Gastroesophageal sphincter (tissue), 4 donors: Measurements from ENCODE around the gene ALDH16A1. TPM values are rescaled to one million over a fixed set of nuclear protein-coding genes. Genes with fewer than 3 reads are reported as not detected.

Experiments used
- ATAC-seq: fragments of 150-250 bp; one replicate; pipeline ENCODE4 v1.9.1; 2016; ENCODE audit warnings: mild to moderate bottlenecking, moderate library complexity
- H3K27ac ChIP-seq, 4 donors: fragments of 200-600 bp; sonication (generic) in 3 of 4; 1 replicate in 3 of 4; 2 replicates in 1 of 4; pipeline ENCODE4 v1.5.1; 2016 to 2019
- H3K27me3 ChIP-seq: fragments of 200-600 bp; sonication (generic); one replicate; pipeline ENCODE4 v1.5.1; 2019
- H3K36me3 ChIP-seq, 2 donors: fragments of 200-600 bp; sonication (generic); one replicate each; pipeline ENCODE4 v1.5.1; 2019; ENCODE audit warnings: control low read depth in 1 of 2
- H3K4me1 ChIP-seq, 3 donors: fragments of 200-600 bp; sonication (generic); 1 replicate in 2 of 3; 2 replicates in 1 of 3; pipeline ENCODE4 v1.5.1; 2016 to 2019; ENCODE audit warnings: control low read depth in 2 of 3
- H3K4me3 ChIP-seq, 2 donors: fragments of 200-600 bp; sonication (generic); one replicate each; pipeline ENCODE4 v1.5.1; 2019; ENCODE audit warnings: mild to moderate bottlenecking in 1 of 2, moderate library complexity in 1 of 2
- H3K9me3 ChIP-seq, 3 donors: fragments of 200-600 bp; sonication (generic); one replicate each; pipeline ENCODE4 v1.5.1; 2017 to 2019; ENCODE audit warnings: control low read depth in 2 of 3
- EP300 ChIP-seq: sonication (generic); formaldehyde crosslinking; IDR thresholded peaks from one replicate; pipeline ENCODE4 v1.6.1; 2017; ENCODE audit warnings: antibody characterized with exemption, mild to moderate bottlenecking
- POLR2A ChIP-seq, 2 donors: fragments of 450-650 bp; IDR thresholded peaks; one replicate each; pipeline ENCODE4 v1.6.1; 2017; ENCODE audit warnings: antibody characterized with exemption in 2 of 2, mild to moderate bottlenecking in 2 of 2, moderate library complexity in 1 of 2
- POLR2AphosphoS5 ChIP-seq: sonication (generic); formaldehyde crosslinking; IDR thresholded peaks from one replicate; pipeline ENCODE4 v1.6.1; 2017; ENCODE audit warnings: antibody characterized with exemption
- WGBS, 2 donors: methylation state at CpG; one replicate each; pipeline ENCODE4 v1.1.5; 2018; ENCODE audit warnings: low coverage in 1 of 2; 5-methylcytosine and 5-hydroxymethylcytosine counted together
- total RNA-seq, 4 donors: library from RNA; depleted of rRNA; stranded (reverse); fragments of >200 nt; gene quantifications; one replicate each; pipeline ENCODE4 v1.1.0, GENCODE V29; 2016
- TF ChIP-seq, protein P1 (sequence below), 4 experiments: fragments of 200-600 bp in 2 of 4; fragments of 450-650 bp in 2 of 4; sonication (generic) in 1 of 4; IDR thresholded peaks; one replicate each; pipeline ENCODE4 v1.5.1; 2017 to 2019; ENCODE audit warnings: antibody characterized with exemption in 4 of 4, mild to moderate bottlenecking in 2 of 4, moderate library complexity in 2 of 4

ALDH16A1 gene
- total RNA-seq, 4 donors from 2014 or later, result 11.8 to 34.4 (median 22.2) TPM

DNA sequence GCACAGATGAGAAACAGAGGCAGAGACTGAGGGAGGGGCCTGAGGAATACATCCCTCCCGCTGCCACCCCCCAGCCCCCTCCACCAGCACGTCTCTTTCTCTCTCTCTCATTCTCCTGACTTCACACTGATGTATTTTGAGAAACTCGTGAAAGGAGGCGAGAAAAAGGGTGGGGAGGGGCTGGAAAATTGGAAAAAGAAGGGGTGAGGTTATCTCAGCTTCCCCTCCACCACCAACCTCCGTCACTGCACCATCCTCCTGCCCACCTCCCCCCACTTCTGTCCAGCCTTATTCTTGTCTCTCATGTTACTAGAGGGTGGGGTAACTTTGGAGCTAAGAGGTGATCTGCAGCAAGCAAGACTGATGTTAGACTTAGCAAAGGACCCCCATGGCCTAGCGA, 13.2 kb upstream of the ALDH16A1 start:
- Histone ChIP-seq H3K27me3 (peaks cover 84% of the 10 kb centered on the region), H3K4me1 (peaks cover 0 to 31% (median 5%) of the 10 kb centered on the region in 3 donors), H3K27ac (no peak overlapping the region), H3K4me3 (no peak overlapping the region), H3K9me3 (no peaks in the 10 kb centered on the region), H3K36me3 (no peaks in the 10 kb centered on the region)
- 31% methylated on average over 3 of the region's 6 CpGs for WGBS, 2 donors
- no peak for TF ChIP-seq POLR2A (IDR thresholded peaks at IDR 0.05)
- TF ChIP-seq, protein P1, sequence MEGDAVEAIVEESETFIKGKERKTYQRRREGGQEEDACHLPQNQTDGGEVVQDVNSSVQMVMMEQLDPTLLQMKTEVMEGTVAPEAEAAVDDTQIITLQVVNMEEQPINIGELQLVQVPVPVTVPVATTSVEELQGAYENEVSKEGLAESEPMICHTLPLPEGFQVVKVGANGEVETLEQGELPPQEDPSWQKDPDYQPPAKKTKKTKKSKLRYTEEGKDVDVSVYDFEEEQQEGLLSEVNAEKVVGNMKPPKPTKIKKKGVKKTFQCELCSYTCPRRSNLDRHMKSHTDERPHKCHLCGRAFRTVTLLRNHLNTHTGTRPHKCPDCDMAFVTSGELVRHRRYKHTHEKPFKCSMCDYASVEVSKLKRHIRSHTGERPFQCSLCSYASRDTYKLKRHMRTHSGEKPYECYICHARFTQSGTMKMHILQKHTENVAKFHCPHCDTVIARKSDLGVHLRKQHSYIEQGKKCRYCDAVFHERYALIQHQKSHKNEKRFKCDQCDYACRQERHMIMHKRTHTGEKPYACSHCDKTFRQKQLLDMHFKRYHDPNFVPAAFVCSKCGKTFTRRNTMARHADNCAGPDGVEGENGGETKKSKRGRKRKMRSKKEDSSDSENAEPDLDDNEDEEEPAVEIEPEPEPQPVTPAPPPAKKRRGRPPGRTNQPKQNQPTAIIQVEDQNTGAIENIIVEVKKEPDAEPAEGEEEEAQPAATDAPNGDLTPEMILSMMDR (IDR thresholded peaks at IDR 0.05), result no peak
- TF ChIP-seq EP300, result no peak
- ATAC-seq, result no peak

DNA sequence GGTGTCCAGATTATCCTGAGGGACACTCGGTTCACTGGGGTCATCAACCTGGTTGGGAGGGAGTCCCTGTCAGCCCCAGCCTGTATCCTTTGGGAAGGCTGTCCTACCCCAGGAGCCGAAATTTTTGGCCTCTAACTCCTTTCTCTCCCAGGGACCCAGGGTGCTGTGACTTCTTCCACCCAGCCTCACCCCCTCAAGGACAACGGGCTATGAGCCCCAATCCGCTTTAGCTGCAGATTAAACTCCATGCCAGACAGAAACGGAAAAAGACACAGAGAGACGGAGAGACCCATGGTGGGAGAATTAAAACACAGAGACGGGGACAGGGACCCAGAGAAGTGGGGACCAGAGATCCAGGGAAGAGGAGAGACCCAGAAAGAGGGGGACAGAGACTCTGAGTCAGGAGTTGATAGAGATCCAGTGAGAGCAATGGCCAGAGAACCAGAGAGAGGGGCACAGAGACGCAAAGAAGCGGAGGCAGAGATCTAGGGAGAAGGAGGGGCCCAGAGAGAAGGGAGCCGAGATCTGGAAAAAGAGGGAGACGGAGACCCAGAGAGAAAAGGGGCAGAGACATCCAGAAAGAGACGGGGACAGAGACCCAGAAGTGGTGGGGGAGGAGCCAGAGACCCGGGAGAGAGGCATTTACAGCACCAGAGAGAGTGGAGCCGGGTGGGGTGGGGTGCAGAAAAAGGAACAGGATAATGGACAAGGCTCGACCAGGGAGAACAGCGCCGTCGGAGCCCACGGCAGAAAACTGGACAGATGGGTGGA, 12.4 kb upstream of the ALDH16A1 start:
- TF ChIP-seq, protein P1 (IDR thresholded peaks at IDR 0.05), result no peak
- no peak for TF ChIP-seq POLR2A (IDR thresholded peaks at IDR 0.05)

DNA sequence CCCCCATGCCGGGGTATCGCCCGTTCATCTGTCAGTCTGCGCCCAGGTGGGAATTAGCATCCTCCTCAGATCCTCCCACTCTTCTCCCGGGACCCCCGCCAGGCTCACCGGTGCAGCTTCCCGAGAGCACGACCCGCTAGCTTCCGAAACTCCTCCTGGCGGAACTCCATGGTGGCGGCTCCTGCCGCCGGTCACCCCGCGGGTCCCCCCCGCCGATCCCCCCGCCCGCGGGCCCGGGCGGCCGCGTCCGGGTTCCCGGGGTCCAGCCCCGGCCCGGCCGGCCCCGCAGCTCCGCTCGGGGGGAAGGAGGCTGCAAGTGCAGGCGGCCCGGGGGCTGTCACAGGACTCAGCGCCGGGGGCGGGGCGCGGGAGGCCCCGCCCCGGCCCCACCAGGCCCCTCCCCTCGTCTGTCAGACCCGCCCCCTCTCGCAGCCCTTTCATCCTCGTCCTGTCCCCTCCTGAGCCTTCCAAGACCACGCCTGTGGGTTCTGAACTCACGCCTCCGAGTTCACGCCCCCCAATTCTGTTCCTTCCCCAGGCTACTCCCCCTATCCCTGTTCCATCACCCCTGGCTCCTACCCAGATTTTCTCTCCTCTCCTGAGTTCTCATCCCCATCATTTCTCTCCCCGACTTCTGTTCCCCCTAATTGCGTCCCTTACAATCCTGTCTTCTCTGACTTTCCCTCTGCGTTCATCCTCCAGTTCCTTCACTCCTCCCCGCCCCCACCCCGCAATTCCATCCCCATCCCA, 11.6 kb upstream of the ALDH16A1 start, which contains the start of gene SLC17A7:
Gene SLC17A7 (minus strand): TSS at position 318 of the 750 bp plus-strand sequence. CDS start 148 bp downstream, at position 170.
- ATAC-seq, result peak; percentile 26
- TF ChIP-seq POLR2AphosphoS5, result no peak
- peaks cover 69% of the 10 kb centered on the region for H3K27me3 ChIP-seq

More for the DNA sequence above, 12.4 kb upstream of the ALDH16A1 start:
- no peaks in the 10 kb centered on the region for H3K36me3 ChIP-seq
- whole genome bisulfite sequencing, 2 donors, result 9 to 18% methylated on average over 11 to 14 of the region's 19 CpGs
- peaks cover 0 to 31% (median 5%) of the 10 kb centered on the region in 3 donors for H3K4me1 ChIP-seq
- no peaks in the 10 kb centered on the region for H3K9me3 ChIP-seq
- peak overlapping the region in 1 of 4 donors; percentile 49 for H3K27ac ChIP-seq
- no peak for ATAC-seq
- peak overlapping the region in 1 of 2 donors; percentile 67 for H3K4me3 ChIP-seq
- peaks cover 76% of the 10 kb centered on the region for H3K27me3 ChIP-seq

DNA sequence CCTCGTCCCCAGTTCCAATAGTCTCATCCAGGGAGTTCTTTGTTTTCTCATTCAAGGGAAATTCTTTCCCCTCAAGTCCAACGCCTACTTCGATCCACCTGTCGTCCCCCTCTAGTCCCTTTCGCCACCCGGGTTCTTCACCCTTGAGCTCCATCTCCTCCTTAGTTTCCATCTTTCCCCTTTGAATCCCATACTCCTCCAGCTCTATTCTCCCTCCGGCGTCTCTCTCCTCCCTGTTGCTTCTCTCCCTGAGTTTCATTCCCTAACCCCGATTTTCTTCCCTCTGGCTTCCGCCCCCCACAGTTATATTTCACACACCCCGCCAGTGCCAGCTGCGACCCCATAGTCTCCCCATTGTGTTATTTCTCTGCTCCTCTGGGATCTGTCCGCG, 11.1 kb upstream of the ALDH16A1 start:
- Histone ChIP-seq H3K27ac (peak overlapping the region in 3 of 4 donors; percentile 77 to 82 (median 82)), H3K4me1 (peaks cover 0 to 31% (median 5%) of the 10 kb centered on the region in 3 donors), H3K36me3 (peaks cover 0 to 9% of the 10 kb centered on the region in 2 donors), H3K27me3 (peaks cover 63% of the 10 kb centered on the region), H3K4me3 (peak overlapping the region in 1 of 2 donors; percentile 67), H3K9me3 (no peaks in the 10 kb centered on the region)
- WGBS, 2 donors, result 12 to 16% methylated on average over 10 to 14 of the region's 14 CpGs
- no peak for ATAC-seq
- no peak for TF ChIP-seq EP300
- no peak for TF ChIP-seq POLR2A (IDR thresholded peaks at IDR 0.05)
- TF ChIP-seq POLR2AphosphoS5, result no peak
- TF ChIP-seq, protein P1 (IDR thresholded peaks at IDR 0.05), result no peak

More for the DNA sequence above, 11.6 kb upstream of the ALDH16A1 start, which contains the start of gene SLC17A7:
- Histone ChIP-seq H3K4me1 (peaks cover 0 to 31% (median 5%) of the 10 kb centered on the region in 3 donors), H3K27ac (peak within 1 kb of the TSS in 3 of 4 donors; percentile 77 to 82 (median 82)), H3K4me3 (peak within 1 kb of the TSS in 1 of 2 donors; percentile 67), H3K36me3 (peaks cover 0 to 4% of the 10 kb centered on the region in 2 donors), H3K9me3 (no peaks in the 10 kb centered on the region)
- WGBS, 2 donors, result 5 to 9% methylated on average over 13 of the region's 56 CpGs

DNA sequence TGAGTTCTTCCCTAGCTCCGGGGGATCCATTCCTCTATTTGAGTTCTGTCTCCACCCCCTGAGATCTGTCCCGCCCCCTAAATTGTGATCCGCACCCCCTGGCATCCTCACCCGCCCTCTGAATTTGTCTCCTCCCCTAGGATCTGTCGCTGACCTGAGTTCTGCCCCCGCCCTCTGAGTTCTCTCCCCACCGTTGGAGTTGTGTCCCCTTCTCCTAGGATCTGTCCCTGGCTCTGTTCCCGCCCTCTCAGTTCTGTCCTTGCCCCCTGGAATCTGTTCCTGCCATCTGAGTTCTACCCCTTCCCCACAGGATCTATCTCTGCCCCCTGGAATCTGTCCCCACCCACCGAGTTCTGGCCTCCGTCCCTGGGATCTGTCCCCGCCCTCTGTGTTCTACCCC, 10.7 kb upstream of the ALDH16A1 start:
- TF ChIP-seq POLR2AphosphoS5, result no peak
- TF ChIP-seq, protein P1 (IDR thresholded peaks at IDR 0.05), result no peak
- no peak for TF ChIP-seq EP300
- TF ChIP-seq POLR2A (IDR thresholded peaks at IDR 0.05), result no peak
- H3K4me1 ChIP-seq, result peaks cover 0 to 31% (median 5%) of the 10 kb centered on the region in 3 donors
- peak overlapping the region in 1 of 2 donors; percentile 67 for H3K4me3 ChIP-seq
- peak; percentile 27 for ATAC-seq
- peaks cover 0 to 13% of the 10 kb centered on the region in 2 donors for H3K36me3 ChIP-seq
- WGBS, 2 donors, result 5 to 18% methylated on average over 4 to 11 of the region's 11 CpGs
- H3K27me3 ChIP-seq, result peaks cover 59% of the 10 kb centered on the region
- peak overlapping the region in 3 of 4 donors; percentile 77 to 82 (median 82) for H3K27ac ChIP-seq
- no peaks in the 10 kb centered on the region for H3K9me3 ChIP-seq
